Measurements from ENCODE around the gene PLEKHG2.
"Not testable (repeated sequence)": the region's sequence is repeated elsewhere in the genome, so short reads cannot be mapped to it uniquely, and the experiment has no call there.

PLEKHG2 gene, protein sequence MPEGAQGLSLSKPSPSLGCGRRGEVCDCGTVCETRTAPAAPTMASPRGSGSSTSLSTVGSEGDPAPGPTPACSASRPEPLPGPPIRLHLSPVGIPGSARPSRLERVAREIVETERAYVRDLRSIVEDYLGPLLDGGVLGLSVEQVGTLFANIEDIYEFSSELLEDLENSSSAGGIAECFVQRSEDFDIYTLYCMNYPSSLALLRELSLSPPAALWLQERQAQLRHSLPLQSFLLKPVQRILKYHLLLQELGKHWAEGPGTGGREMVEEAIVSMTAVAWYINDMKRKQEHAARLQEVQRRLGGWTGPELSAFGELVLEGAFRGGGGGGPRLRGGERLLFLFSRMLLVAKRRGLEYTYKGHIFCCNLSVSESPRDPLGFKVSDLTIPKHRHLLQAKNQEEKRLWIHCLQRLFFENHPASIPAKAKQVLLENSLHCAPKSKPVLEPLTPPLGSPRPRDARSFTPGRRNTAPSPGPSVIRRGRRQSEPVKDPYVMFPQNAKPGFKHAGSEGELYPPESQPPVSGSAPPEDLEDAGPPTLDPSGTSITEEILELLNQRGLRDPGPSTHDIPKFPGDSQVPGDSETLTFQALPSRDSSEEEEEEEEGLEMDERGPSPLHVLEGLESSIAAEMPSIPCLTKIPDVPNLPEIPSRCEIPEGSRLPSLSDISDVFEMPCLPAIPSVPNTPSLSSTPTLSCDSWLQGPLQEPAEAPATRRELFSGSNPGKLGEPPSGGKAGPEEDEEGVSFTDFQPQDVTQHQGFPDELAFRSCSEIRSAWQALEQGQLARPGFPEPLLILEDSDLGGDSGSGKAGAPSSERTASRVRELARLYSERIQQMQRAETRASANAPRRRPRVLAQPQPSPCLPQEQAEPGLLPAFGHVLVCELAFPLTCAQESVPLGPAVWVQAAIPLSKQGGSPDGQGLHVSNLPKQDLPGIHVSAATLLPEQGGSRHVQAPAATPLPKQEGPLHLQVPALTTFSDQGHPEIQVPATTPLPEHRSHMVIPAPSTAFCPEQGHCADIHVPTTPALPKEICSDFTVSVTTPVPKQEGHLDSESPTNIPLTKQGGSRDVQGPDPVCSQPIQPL (N-terminal part only)

GRCh38 chr19:39412100-39412866 lies at the start of gene PLEKHG2:
Gene PLEKHG2, plus strand, starts transcription at chr19:39412669. Its CDS starts 1,418 bp downstream, at chr19:39414087.
- H3K27me3 Mint-ChIP-seq (ENCODE audit: low read depth), result peaks cover 4% of the 10 kb centered on the region
- peak within 1 kb of the TSS; percentile 88 for H3K4me3 Mint-ChIP-seq
- H3K27ac Mint-ChIP-seq, result peak within 1 kb of the TSS; percentile 94
- H3K4me1 Mint-ChIP-seq (ENCODE audit: low read depth), result peaks cover 30% of the 10 kb centered on the region
- DNase-seq (ENCODE audit: low spot score), result peak; percentile 96
- H3K36me3 Mint-ChIP-seq (ENCODE audit: low read depth), result peaks cover 37% of the 10 kb centered on the region
- H3K9me3 Mint-ChIP-seq, result no peaks in the 10 kb centered on the region

DNA sequence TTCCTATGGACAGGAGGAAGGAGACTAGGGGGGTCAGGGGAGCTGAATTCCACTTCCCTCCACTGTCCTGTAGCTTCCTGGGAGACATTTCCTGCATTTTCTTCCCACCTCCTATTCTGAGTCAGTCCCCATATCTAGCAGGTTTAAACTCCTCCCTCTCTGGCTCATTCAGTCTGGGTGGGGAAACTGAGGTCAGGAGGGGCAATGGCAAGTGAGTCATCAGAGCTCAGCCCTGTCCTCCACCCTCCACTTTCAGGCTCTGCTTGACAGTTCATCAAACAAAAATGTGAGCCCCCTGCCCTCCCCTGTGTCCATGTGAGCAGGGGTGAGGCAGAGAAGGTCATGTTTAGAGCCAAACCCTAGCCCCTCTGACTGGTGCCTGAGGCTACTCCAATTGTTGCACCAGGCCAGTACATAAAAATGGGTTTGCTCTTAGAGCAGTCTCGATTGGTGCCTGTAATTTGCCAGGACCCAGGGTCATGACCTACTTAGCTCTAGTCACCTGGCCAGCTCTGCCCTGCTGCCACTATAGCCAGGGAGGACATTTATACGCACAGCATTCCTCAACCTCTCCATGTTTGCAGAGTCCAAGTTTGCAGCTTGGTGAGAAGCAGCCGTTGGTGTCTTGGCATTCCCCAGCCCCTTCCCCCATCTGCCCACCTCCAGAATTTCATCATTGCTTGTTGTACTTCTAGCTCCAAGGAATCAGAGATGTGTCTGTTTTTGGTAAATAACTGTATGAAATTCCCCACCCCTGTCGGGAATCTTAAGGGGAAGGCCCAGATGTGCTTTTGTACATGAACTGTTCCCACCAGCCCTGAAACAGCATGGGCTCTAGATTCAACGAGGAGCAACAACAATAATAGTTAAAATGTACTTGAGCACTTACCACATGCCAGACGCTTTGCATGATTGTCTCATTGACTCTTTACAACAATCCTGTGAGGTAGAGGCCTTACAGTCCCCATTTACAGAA lies 49.5 kb upstream of the PLEKHG2 start:
- no peaks in the 10 kb centered on the region for H3K4me1 Mint-ChIP-seq (ENCODE audit: low read depth)
- H3K27me3 Mint-ChIP-seq (ENCODE audit: low read depth), result no peaks in the 10 kb centered on the region
- peaks cover 29% of the 10 kb centered on the region for H3K36me3 Mint-ChIP-seq (ENCODE audit: low read depth)
- no peak overlapping the region for H3K27ac Mint-ChIP-seq
- no peak for DNase-seq (ENCODE audit: low spot score)
- no peak overlapping the region for H3K4me3 Mint-ChIP-seq
- H3K9me3 Mint-ChIP-seq, result no peaks in the 10 kb centered on the region

DNA sequence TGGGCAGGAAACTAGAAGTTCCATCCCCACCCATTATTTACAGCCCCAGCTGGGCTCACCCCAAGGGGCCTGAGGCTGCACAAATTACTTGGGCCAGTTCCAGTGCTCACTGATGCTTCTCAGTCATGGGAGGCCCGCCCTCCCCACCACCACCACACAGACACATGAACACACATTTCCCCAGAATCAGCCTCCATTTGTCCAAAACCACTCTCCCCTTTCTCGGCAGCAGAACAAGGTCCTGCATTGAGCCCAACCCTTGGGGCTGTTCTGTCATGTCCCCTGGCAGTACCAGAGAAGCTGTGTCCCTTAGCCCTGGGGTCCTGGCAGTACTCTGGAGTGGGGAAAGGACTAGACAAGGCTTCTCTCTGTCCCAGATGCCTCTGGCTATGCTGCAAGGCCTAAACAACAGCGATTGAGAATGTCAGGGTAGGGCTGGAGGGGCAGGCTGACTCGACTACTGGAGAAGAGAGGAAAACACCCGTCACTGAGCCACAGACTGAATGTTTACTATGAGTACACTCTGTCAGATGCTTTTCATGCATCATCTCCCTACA lies 48.5 kb upstream of the PLEKHG2 start:
- H3K36me3 Mint-ChIP-seq (ENCODE audit: low read depth), result peaks cover 27% of the 10 kb centered on the region
- no peaks in the 10 kb centered on the region for H3K9me3 Mint-ChIP-seq
- H3K27me3 Mint-ChIP-seq (ENCODE audit: low read depth), result no peaks in the 10 kb centered on the region
- H3K4me1 Mint-ChIP-seq (ENCODE audit: low read depth), result no peaks in the 10 kb centered on the region
- no peak overlapping the region for H3K27ac Mint-ChIP-seq
- DNase-seq (ENCODE audit: low spot score), result no peak
- no peak overlapping the region for H3K4me3 Mint-ChIP-seq

DNA sequence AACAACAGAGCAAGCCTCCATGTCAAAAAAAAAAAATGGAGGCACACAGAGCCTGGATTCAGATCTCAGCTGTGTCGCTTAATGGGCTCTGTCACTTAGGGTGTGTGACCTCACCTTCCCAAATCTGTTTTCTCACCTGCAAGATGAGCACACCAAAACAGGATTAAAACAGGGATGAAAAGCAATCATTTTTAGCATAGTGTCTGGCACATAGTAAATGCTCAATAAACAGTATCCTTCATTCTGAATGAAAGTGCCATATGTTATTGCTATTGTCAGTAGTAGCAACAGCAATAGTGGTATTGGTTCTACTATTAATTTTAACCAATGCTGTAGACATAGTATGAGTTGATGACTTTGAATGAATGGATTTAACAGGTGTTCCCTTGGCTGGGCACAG lies 46.9 kb upstream of the PLEKHG2 start:
- no peaks in the 10 kb centered on the region for H3K9me3 Mint-ChIP-seq
- DNase-seq (ENCODE audit: low spot score), result no peak
- no peak overlapping the region for H3K4me3 Mint-ChIP-seq
- H3K27me3 Mint-ChIP-seq (ENCODE audit: low read depth), result no peaks in the 10 kb centered on the region
- no peaks in the 10 kb centered on the region for H3K4me1 Mint-ChIP-seq (ENCODE audit: low read depth)
- H3K27ac Mint-ChIP-seq, result no peak overlapping the region
- H3K36me3 Mint-ChIP-seq (ENCODE audit: low read depth), result peaks cover 28% of the 10 kb centered on the region

DNA sequence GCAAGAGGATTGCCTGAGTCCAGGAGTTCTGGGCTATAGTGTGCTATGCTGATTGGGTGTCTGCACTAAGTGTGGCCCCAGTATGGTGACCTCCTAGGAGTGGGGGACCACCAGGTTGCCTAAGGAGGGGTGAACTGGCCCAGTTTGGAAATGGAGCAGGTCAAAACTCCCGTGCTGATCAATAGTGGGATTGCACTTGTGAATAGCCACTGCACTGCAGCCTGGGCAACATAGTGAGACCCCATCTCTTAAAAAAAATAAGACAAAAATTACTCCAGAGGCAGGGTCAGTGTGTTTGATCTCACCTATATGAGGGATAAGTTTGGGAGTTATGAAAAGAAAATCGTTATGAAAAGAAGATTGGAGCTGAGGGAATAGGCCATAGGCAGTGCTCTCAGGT lies 43.3 kb upstream of the PLEKHG2 start:
- H3K36me3 Mint-ChIP-seq (ENCODE audit: low read depth), result peaks cover 30% of the 10 kb centered on the region
- no peaks in the 10 kb centered on the region for H3K4me1 Mint-ChIP-seq (ENCODE audit: low read depth)
- DNase-seq (ENCODE audit: low spot score), result no peak
- no peak overlapping the region for H3K27ac Mint-ChIP-seq
- no peak overlapping the region for H3K4me3 Mint-ChIP-seq
- no peaks in the 10 kb centered on the region for H3K27me3 Mint-ChIP-seq (ENCODE audit: low read depth)
- H3K9me3 Mint-ChIP-seq, result no peaks in the 10 kb centered on the region

GRCh38 chr19:39370735-39371134 lies 41.7 kb upstream of the PLEKHG2 start:
- Mint-ChIP-seq H3K4me1 (ENCODE audit: low read depth) (no peaks in the 10 kb centered on the region), H3K36me3 (ENCODE audit: low read depth) (peaks cover 30% of the 10 kb centered on the region), H3K4me3 (no peak overlapping the region), H3K9me3 (no peaks in the 10 kb centered on the region), H3K27ac (peak overlapping the region; percentile 40), H3K27me3 (ENCODE audit: low read depth) (no peaks in the 10 kb centered on the region)
- DNase-seq (ENCODE audit: low spot score), result no peak

DNA sequence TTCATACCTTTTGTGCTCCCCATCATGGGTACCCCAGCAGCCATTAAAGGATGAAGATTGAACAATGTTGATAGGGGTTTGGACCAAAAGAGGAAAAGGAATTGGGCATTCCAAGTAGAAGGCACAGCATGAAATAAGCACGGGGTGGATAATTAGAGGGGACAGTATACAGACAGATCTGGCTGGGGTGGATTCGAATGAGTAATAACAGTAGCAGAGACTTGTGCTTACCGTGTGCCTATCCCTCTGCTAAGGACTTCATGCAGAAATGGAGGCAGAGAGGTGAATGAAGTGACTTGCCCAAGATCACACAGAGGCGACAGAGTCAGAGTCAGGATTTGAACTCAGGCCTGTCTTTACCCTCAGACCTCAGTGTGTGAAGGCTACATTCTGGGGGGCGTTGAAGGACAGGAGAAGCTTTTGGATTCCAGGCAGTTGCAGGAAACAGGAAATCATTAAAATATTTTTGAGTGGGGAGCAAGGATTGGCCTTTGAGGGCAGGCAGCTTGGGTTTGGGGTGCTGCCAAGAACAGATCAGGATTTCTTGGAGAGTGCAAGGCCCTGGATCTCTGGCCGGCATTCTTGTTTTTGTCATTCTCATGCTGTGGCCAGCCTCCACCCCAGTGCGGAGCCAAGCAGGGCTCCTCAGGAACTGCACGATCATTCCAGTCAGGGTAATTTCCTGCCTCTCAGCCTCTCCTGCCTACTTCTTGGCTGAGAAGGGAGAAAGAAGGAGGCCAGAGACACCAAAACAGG lies 40.2 kb upstream of the PLEKHG2 start:
- peaks cover 41% of the 10 kb centered on the region for H3K36me3 Mint-ChIP-seq (ENCODE audit: low read depth)
- H3K4me3 Mint-ChIP-seq, result no peak overlapping the region
- H3K27me3 Mint-ChIP-seq (ENCODE audit: low read depth), result no peaks in the 10 kb centered on the region
- no peak overlapping the region for H3K27ac Mint-ChIP-seq
- H3K9me3 Mint-ChIP-seq, result no peaks in the 10 kb centered on the region
- no peak for DNase-seq (ENCODE audit: low spot score)
- H3K4me1 Mint-ChIP-seq (ENCODE audit: low read depth), result no peaks in the 10 kb centered on the region

DNA sequence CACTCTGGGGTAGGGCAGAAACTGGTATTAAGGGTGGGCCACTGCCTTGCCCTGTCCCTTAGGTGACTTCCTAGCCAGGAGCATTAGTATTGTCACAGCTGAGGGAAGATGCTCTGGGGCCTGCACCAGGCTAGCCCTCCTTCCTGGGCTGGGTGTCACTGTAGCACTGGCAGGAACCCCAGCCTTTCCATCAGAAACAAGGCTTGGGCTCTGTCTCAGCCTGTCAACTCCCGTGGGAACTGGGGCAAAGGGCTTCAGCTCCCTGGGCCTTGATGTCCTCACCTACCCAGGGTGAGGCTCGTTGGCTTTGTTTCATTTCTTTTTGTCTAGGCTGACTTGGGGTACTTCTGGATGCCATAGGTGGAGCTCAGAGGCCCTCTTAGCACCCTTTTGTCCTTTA lies 39.5 kb upstream of the PLEKHG2 start:
- Mint-ChIP-seq H3K4me3 (no peak overlapping the region), H3K9me3 (no peaks in the 10 kb centered on the region), H3K27me3 (ENCODE audit: low read depth) (no peaks in the 10 kb centered on the region), H3K4me1 (ENCODE audit: low read depth) (no peaks in the 10 kb centered on the region), H3K27ac (peak overlapping the region; percentile 49), H3K36me3 (ENCODE audit: low read depth) (peaks cover 46% of the 10 kb centered on the region)
- DNase-seq (ENCODE audit: low spot score), result no peak

- peaks cover 43% of the 10 kb centered on the region for H3K36me3 Mint-ChIP-seq (ENCODE audit: low read depth)
- no peaks in the 10 kb centered on the region for H3K9me3 Mint-ChIP-seq
- no peak for DNase-seq (ENCODE audit: low spot score)
- no peaks in the 10 kb centered on the region for H3K4me1 Mint-ChIP-seq (ENCODE audit: low read depth)
- H3K4me3 Mint-ChIP-seq, result no peak overlapping the region
- no peaks in the 10 kb centered on the region for H3K27me3 Mint-ChIP-seq (ENCODE audit: low read depth)
- no peak overlapping the region for H3K27ac Mint-ChIP-seq
Measured at GRCh38 chr19:39375929-39376328, 36.5 kb upstream of the PLEKHG2 start.

DNA sequence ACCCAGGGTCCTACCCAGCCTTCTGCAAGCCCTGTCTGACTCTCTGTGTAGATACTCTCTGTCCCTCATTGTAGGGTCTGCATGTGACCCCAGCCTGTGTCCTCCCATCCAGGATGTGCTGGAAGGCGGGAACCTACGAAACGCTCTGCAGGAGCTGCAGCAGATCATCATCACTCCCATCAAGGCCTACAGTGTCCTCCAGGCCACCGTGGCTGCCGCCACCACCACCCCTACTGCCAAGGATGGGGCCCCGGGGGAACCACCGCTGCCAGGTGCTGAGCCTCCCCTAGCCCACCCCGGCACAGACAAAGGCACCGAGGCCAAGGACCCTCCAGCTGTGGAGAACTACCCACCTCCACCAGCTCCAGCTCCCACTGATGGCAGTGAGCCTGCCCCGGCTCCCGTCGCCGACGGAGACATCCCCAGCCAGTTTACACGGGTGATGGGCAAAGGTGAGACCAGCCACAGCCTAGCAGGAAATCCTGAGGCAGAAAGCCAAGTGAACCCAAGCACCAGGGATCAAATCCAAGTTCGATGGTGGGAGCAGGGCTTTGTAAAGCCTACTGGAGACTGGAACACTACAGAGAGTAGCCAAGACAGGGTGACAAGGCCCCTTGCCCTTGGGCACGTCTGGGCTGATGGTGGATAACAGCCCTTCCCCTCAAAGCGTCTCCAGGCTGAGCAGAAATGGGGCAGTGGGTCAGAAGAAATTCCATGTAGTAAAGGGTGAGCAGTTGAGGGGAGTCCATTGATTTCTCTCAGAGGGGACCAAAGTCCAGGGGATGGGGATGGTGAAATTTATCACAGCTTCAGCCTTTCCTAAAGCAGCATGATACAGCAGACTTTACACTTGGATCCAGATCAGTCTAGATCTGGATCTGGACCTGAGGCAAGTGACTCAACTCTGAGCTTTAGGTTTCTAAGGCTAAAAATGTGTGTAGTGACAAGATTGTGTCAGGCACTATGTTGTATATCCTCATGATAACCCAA lies 34.8 kb upstream of the PLEKHG2 start:
- Mint-ChIP-seq H3K4me1 (ENCODE audit: low read depth) (no peaks in the 10 kb centered on the region), H3K36me3 (ENCODE audit: low read depth) (peaks cover 46% of the 10 kb centered on the region)

GRCh38 chr19:39379366-39379765 lies 33.1 kb upstream of the PLEKHG2 start:
- H3K4me3 Mint-ChIP-seq; H3K27ac Mint-ChIP-seq; H3K4me1 Mint-ChIP-seq (ENCODE audit: low read depth); DNase-seq (ENCODE audit: low spot score); H3K27me3 Mint-ChIP-seq (ENCODE audit: low read depth); H3K9me3 Mint-ChIP-seq: not testable (repeated sequence)
- peaks cover 47% of the 10 kb centered on the region for H3K36me3 Mint-ChIP-seq (ENCODE audit: low read depth)

More for the DNA sequence above, 34.8 kb upstream of the PLEKHG2 start:
- no peak for DNase-seq (ENCODE audit: low spot score)
- Mint-ChIP-seq H3K27ac (no peak overlapping the region), H3K9me3 (no peaks in the 10 kb centered on the region), H3K27me3 (ENCODE audit: low read depth) (no peaks in the 10 kb centered on the region), H3K4me3 (no peak overlapping the region)
